Cardiac septum (tissue), 1 donor: ENCODE data around the gene CPNE4. TPM values are rescaled to one million over a fixed set of nuclear protein-coding genes. Genes with fewer than 3 reads are reported as not detected.
"Not testable (repeated sequence)": the region's sequence is repeated elsewhere in the genome, so short reads cannot be mapped to it uniquely, and the experiment has no call there.

Source experiments
- DNase-seq: peaks from one replicate; pipeline ENCODE4 v3.0.0-alpha.2; 2020; ENCODE audit warnings: low spot score
- intact Hi-C: fragments of 100-400 bp; cut with DNase I; formaldehyde crosslinking; loops from one replicate; pipeline ENCODE4 v1.14.0; 2022
- total RNA-seq: library from RNA; stranded (reverse); fragmentation: NEBNext Ultra II Directional; extraction: Animal tissue kit (Norgen Biotek cat#: 25700); gene quantifications from one replicate; pipeline ENCODE4 v1.2.1, GENCODE V29; 2021
- donor health status: DM: no; HTN: no; CAD: no.

CPNE4 gene
- total RNA-seq, 1 donor from 2014 or later = 7.4 TPM

GRCh38 chr3:131898346-131898745 lies 136.5 kb downstream of the CPNE4 start:
- intact Hi-C loops = no loop called here
- DNase-seq = no peak

- no peak for DNase-seq
- intact Hi-C loops = no loop called here
Observed at GRCh38 chr3:131896285-131896684, 138.5 kb downstream of the CPNE4 start.

GRCh38 chr3:131895766-131896165 lies 139.0 kb downstream of the CPNE4 start:
- intact Hi-C loops = no loop called here
- DNase-seq = no peak

- intact Hi-C loops = no loop called here
Observed at GRCh38 chr3:131892331-131892730, 142.5 kb downstream of the CPNE4 start.

GRCh38 chr3:131885871-131886270 lies 148.9 kb downstream of the CPNE4 start:
- intact Hi-C loops, DNase-seq: not testable (repeated sequence)

More at GRCh38 chr3:131892331-131892730, 142.5 kb downstream of the CPNE4 start:
- no peak for DNase-seq

- no peak for DNase-seq
- intact Hi-C loops = no loop called here
Observed at GRCh38 chr3:131883711-131884407, 151.0 kb downstream of the CPNE4 start.

- intact Hi-C loops = no loop called here
- DNase-seq = no peak
Observed at GRCh38 chr3:131883086-131883485, 151.7 kb downstream of the CPNE4 start.

GRCh38 chr3:131881777-131882176 lies 153.0 kb downstream of the CPNE4 start:
- intact Hi-C loops = no loop called here
- DNase-seq = no peak

- DNase-seq = no peak
- intact Hi-C loops = no loop called here
Observed at GRCh38 chr3:131880948-131881347, 153.9 kb downstream of the CPNE4 start.

GRCh38 chr3:131868203-131868602 lies 166.6 kb downstream of the CPNE4 start:
- no peak for DNase-seq
- intact Hi-C loops = no loop called here

GRCh38 chr3:131856171-131856570 lies 178.6 kb downstream of the CPNE4 start:
- DNase-seq = no peak

GRCh38 chr3:131850223-131850622 lies 184.6 kb downstream of the CPNE4 start:
- no peak for DNase-seq
- intact Hi-C loops = no loop called here

More at GRCh38 chr3:131856171-131856570, 178.6 kb downstream of the CPNE4 start:
- intact Hi-C loops = no loop called here

GRCh38 chr3:131849616-131850015 lies 185.2 kb downstream of the CPNE4 start:
- DNase-seq = no peak
- intact Hi-C loops = no loop called here

- intact Hi-C loops = no loop called here
- no peak for DNase-seq
Observed at GRCh38 chr3:131847966-131848510, 186.8 kb downstream of the CPNE4 start.

- DNase-seq = no peak
- intact Hi-C loops = no loop called here
Observed at GRCh38 chr3:131846296-131846924, 188.4 kb downstream of the CPNE4 start.

GRCh38 chr3:131843174-131843573 lies 191.6 kb downstream of the CPNE4 start:
- intact Hi-C loops = no loop called here

GRCh38 chr3:131840156-131840797 lies 194.5 kb downstream of the CPNE4 start:
- intact Hi-C loops = no loop called here
- no peak for DNase-seq

More at GRCh38 chr3:131843174-131843573, 191.6 kb downstream of the CPNE4 start:
- DNase-seq = no peak

- intact Hi-C loops = no loop called here
Observed at GRCh38 chr3:131835906-131836305, 198.9 kb downstream of the CPNE4 start.

GRCh38 chr3:131831608-131832007 lies 203.2 kb downstream of the CPNE4 start:
- no peak for DNase-seq
- intact Hi-C loops = no loop called here

More at GRCh38 chr3:131835906-131836305, 198.9 kb downstream of the CPNE4 start:
- no peak for DNase-seq

GRCh38 chr3:131821191-131821762 lies 213.5 kb downstream of the CPNE4 start:
- intact Hi-C loops = no loop called here
- DNase-seq = no peak
